Neural progenitor cell (in vitro differentiated cells): ENCODE data around the gene PDP2. TPM values are rescaled to one million over a fixed set of nuclear protein-coding genes. Genes with fewer than 3 reads are reported as not detected.
A peak's percentile ranks its signal among the peaks of the same experiment; 100 is the strongest.
"Not testable (repeated sequence)": the region's sequence is repeated elsewhere in the genome, so short reads cannot be mapped to it uniquely, and the experiment has no call there.

ENCODE experiments used
- DNase-seq: peaks from one replicate; pipeline ENCODE4 v3.0.0-alpha.2; 2016; ENCODE audit warnings: low spot score
- H2AFZ ChIP-seq: fragments of 200-600 bp; sonication (generic); replicated peaks from 2 replicates; pipeline ENCODE4 v1.6.1; 2016; ENCODE audit warnings: antibody characterized with exemption
- H3F3A ChIP-seq: fragments of 200-600 bp; sonication (generic); 2 replicates; pipeline ENCODE4 v1.6.1; 2016; ENCODE audit warnings: antibody characterized with exemption, low read depth
- H3K27ac ChIP-seq: fragments of 200-600 bp; sonication (generic); 2 replicates; pipeline ENCODE4 v1.5.1; 2016; ENCODE audit warnings: mild to moderate bottlenecking
- H3K27me3 ChIP-seq: fragments of 200-600 bp; sonication (generic); 2 replicates; pipeline ENCODE4 v1.6.1; 2016; ENCODE audit warnings: mild to moderate bottlenecking, moderate library complexity
- H3K36me3 ChIP-seq: fragments of 200-600 bp; sonication (generic); 2 replicates; pipeline ENCODE4 v1.5.1; 2016
- H3K4me1 ChIP-seq: fragments of 200-600 bp; sonication (generic); 2 replicates; pipeline ENCODE4 v1.6.1; 2016; ENCODE audit warnings: mixed run types
- H3K4me2 ChIP-seq: fragments of 200-600 bp; sonication (generic); 2 replicates; pipeline ENCODE4 v1.6.1; 2016
- H3K4me3 ChIP-seq: fragments of 200-600 bp; sonication (generic); 2 replicates; pipeline ENCODE4 v1.5.1; 2016
- H3K79me2 ChIP-seq: fragments of 200-600 bp; sonication (generic); 2 replicates; pipeline ENCODE4 v1.6.1; 2016; ENCODE audit warnings: low read depth
- H3K9ac ChIP-seq: fragments of 200-600 bp; sonication (generic); 2 replicates; pipeline ENCODE4 v1.6.1; 2016
- H3K9me3 ChIP-seq: fragments of 200-600 bp; sonication (generic); 2 replicates; pipeline ENCODE4 v1.5.1; 2016; ENCODE audit warnings: low read depth
- H4K20me1 ChIP-seq: fragments of 200-600 bp; sonication (generic); 2 replicates; pipeline ENCODE4 v1.6.1; 2016; ENCODE audit warnings: low read depth
- H3K27ac Mint-ChIP-seq: 3 replicates; pipeline ENCODE4 v1.8.0; 2021; ENCODE audit warnings: mixed read lengths
- H3K27me3 Mint-ChIP-seq: 2 replicates; pipeline ENCODE4 v1.8.0; 2022; ENCODE audit warnings: low read depth, mild to moderate bottlenecking, inconsistent platforms, moderate library complexity, mixed read lengths; ENCODE audit not compliant: insufficient read depth
- H3K36me3 Mint-ChIP-seq: 3 replicates; pipeline ENCODE4 v1.8.0; 2021; ENCODE audit warnings: mixed read lengths
- H3K4me1 Mint-ChIP-seq: 3 replicates; pipeline ENCODE4 v1.8.0; 2021; ENCODE audit warnings: mixed read lengths
- H3K4me3 Mint-ChIP-seq: 3 replicates; pipeline ENCODE4 v1.8.0; 2021; ENCODE audit warnings: mild to moderate bottlenecking, moderate library complexity, mixed read lengths
- H3K9me3 Mint-ChIP-seq: 3 replicates; pipeline ENCODE4 v1.8.0; 2020; ENCODE audit warnings: mixed read lengths
- EZH2 ChIP-seq: fragments of 200-600 bp; sonication (generic); IDR thresholded peaks from 2 replicates; pipeline ENCODE4 v1.6.1; 2017; ENCODE audit warnings: antibody characterized with exemption, mild to moderate bottlenecking, moderate library complexity
- EZH2phosphoT487 ChIP-seq: fragments of 200-600 bp; sonication (generic); IDR thresholded peaks from 2 replicates; pipeline ENCODE4 v1.6.1; 2017; ENCODE audit warnings: antibody characterized with exemption
- total RNA-seq: library from RNA; depleted of rRNA; stranded (reverse); fragments of >200 nt; gene quantifications from 2 replicates; pipeline ENCODE4 v1.2.3, GENCODE V29; 2015; ENCODE audit warnings: low replicate concordance
- TF ChIP-seq, protein P1 (sequence below): fragments of 200-600 bp; sonication (generic); IDR thresholded peaks from 2 replicates; pipeline ENCODE4 v1.5.1; 2017; ENCODE audit warnings: antibody characterized with exemption, mild to moderate bottlenecking

The PDP2 gene
- total RNA-seq, 1 donor from 2014 or later = 6.6 TPM

DNA sequence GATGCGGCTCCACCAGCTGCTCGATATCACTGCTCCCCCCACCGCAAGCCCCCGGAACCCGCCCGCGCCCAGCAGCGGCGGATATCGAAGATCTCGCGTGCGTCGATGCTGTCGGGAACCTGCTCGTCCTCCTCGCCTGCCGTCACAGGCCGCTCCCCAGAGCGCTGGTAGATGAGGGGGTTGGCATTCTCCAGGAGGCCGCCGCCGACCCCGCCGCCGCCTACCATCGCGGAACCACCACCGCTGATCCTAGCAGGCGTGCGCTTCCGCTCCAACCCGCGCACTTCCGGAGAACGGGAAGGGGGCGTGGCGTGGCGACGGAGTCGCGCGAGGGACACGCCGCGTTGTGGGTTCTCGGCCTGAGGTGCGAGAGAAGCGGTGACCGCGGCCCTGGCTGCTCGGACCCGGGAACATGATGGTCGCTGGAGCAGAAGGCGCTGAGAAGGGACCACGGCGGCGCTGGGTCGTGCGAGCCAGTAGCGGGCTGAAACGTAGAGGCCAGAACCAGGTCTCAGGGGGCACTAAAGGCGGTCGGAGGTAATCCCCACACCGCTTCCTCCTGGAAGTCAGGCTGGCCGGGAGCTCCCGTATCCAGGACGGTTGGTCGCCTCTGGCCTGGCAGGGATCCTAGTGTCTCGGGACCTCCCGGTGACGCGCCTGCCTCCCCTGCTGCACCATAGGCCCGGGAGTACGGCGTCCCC, 54.0 kb downstream of the PDP2 start, which contains the start of gene CIAO2B:
Gene CIAO2B (minus strand): TSS at position 265 of the 701 bp plus-strand sequence. CDS start 38 bp downstream, at position 227.
- Histone ChIP-seq H3K4me1 (peaks cover 10% of the 10 kb centered on the region), H3K9me3 (no peaks in the 10 kb centered on the region), H3K4me2 (peak within 1 kb of the TSS; percentile 93), H4K20me1 (peaks cover 19% of the 10 kb centered on the region), H2AFZ (peak within 1 kb of the TSS; percentile 90), H3F3A (no peaks in the 10 kb centered on the region), H3K36me3 (no peaks in the 10 kb centered on the region), H3K27me3 (peaks cover 9% of the 10 kb centered on the region), H3K4me3 (peak within 1 kb of the TSS; percentile 85), H3K9ac (peak within 1 kb of the TSS; percentile 76), H3K27ac (no peak within 1 kb of the TSS), H3K79me2 (peaks cover 9% of the 10 kb centered on the region)
- Mint-ChIP-seq H3K36me3 (peaks cover 9% of the 10 kb centered on the region), H3K9me3 (no peaks in the 10 kb centered on the region), H3K4me3 (peak within 1 kb of the TSS; percentile 96), H3K27me3 (peaks cover 2% of the 10 kb centered on the region), H3K27ac (peak within 1 kb of the TSS; percentile 82), H3K4me1 (peaks cover 32% of the 10 kb centered on the region)
- TF ChIP-seq EZH2phosphoT487 (no peak), EZH2 (peak; percentile 54)
- TF ChIP-seq, protein P1, sequence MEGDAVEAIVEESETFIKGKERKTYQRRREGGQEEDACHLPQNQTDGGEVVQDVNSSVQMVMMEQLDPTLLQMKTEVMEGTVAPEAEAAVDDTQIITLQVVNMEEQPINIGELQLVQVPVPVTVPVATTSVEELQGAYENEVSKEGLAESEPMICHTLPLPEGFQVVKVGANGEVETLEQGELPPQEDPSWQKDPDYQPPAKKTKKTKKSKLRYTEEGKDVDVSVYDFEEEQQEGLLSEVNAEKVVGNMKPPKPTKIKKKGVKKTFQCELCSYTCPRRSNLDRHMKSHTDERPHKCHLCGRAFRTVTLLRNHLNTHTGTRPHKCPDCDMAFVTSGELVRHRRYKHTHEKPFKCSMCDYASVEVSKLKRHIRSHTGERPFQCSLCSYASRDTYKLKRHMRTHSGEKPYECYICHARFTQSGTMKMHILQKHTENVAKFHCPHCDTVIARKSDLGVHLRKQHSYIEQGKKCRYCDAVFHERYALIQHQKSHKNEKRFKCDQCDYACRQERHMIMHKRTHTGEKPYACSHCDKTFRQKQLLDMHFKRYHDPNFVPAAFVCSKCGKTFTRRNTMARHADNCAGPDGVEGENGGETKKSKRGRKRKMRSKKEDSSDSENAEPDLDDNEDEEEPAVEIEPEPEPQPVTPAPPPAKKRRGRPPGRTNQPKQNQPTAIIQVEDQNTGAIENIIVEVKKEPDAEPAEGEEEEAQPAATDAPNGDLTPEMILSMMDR = no peak
- DNase-seq = peak; percentile 87

DNA sequence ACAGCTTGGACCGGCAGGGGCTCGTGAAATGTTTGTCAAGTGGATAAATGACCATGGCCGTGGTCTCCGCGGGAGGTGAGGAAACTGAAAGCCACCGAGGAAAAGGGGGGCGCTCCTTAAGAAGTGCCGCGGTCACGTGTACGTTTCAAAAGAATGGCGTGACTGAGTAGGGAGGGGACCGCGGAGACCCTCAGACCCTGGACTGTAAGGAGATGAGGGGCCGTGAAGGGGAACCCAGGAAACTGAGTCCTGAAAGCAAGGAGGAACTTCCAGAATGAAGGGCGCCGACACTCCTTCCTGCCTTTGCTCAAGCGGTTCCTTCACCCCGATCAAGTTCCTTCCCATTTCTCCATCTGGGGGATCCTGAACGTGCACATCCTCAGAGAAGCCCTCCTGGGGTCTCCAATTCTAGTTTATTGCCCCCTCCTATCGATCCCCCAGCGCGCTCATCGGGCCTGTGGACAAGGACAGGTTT, 54.6 kb downstream of the PDP2 start:
- peak overlapping the region; percentile 96 for H3K4me3 Mint-ChIP-seq
- H3F3A ChIP-seq, DNase-seq, H3K27me3 Mint-ChIP-seq, H3K79me2 ChIP-seq, H3K9me3 Mint-ChIP-seq, H3K27me3 ChIP-seq, H3K9me3 ChIP-seq, H3K36me3 Mint-ChIP-seq, H3K36me3 ChIP-seq, H3K27ac ChIP-seq: not testable (repeated sequence)
- H3K27ac Mint-ChIP-seq = peak overlapping the region; percentile 82
- peaks cover 32% of the 10 kb centered on the region for H3K4me1 Mint-ChIP-seq
- Histone ChIP-seq H3K9ac (peak overlapping the region; percentile 76), H3K4me1 (peaks cover 10% of the 10 kb centered on the region), H3K4me3 (peak overlapping the region; percentile 85), H3K4me2 (peak overlapping the region; percentile 93), H2AFZ (peak overlapping the region; percentile 90), H4K20me1 (peaks cover 19% of the 10 kb centered on the region)

DNA sequence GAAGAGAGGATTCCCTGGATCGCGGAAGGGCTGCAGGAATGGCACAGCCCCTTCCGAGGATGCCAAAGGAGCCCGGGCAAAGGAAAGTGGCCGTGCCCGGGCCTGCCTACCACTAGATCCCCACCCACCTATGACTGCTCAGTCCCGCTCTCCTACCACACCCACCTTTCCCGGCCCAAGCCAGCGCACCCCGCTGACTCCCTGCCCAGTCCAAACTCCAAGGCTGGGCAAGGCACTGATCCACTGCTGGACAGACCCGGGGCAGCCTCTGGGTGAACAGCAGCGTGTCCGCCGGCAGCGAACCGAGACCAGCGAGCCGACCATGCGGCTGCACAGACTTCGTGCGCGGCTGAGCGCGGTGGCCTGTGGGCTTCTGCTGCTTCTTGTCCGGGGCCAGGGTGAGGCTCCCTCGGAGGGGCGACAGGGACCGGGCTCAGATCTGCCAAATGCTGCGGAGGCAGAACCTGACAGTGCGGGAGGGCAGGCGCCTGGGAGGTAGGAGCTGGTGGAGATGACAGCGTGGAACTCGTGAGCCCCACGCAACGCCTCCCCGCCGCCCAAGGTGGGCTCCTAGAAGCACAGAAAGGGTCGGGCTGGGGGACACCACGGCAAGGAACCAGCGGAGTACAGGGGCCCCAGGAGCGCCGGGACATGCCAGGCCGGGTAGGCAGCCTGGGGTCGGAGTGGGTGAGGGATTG, 55.1 kb downstream of the PDP2 start, which contains the start of gene CES2:
Gene CES2 (plus strand): TSS at position 203 of the 698 bp plus-strand sequence. CDS start 120 bp downstream, at position 323.
- Histone ChIP-seq H3K36me3 (no peaks in the 10 kb centered on the region), H3K9ac (peak within 1 kb of the TSS; percentile 76), H3K9me3 (no peaks in the 10 kb centered on the region), H3K79me2 (peaks cover 9% of the 10 kb centered on the region), H3K4me2 (peak within 1 kb of the TSS; percentile 93), H4K20me1 (peaks cover 19% of the 10 kb centered on the region), H3K27me3 (peaks cover 9% of the 10 kb centered on the region), H3K4me3 (peak within 1 kb of the TSS; percentile 85), H3F3A (no peaks in the 10 kb centered on the region), H3K27ac (no peak within 1 kb of the TSS), H2AFZ (peak within 1 kb of the TSS; percentile 90), H3K4me1 (peaks cover 10% of the 10 kb centered on the region)
- DNase-seq = no peak
- H3K27me3 Mint-ChIP-seq = peaks cover 4% of the 10 kb centered on the region
- H3K27ac Mint-ChIP-seq = peak within 1 kb of the TSS; percentile 82
- peaks cover 32% of the 10 kb centered on the region for H3K4me1 Mint-ChIP-seq
- H3K4me3 Mint-ChIP-seq = peak within 1 kb of the TSS; percentile 96
- TF ChIP-seq EZH2phosphoT487 = no peak
- TF ChIP-seq, protein P1 = no peak
- TF ChIP-seq EZH2 = no peak
- H3K36me3 Mint-ChIP-seq = peaks cover 9% of the 10 kb centered on the region
- no peaks in the 10 kb centered on the region for H3K9me3 Mint-ChIP-seq
